ENCODE measurements around the gene MAGEA2.

DNA sequence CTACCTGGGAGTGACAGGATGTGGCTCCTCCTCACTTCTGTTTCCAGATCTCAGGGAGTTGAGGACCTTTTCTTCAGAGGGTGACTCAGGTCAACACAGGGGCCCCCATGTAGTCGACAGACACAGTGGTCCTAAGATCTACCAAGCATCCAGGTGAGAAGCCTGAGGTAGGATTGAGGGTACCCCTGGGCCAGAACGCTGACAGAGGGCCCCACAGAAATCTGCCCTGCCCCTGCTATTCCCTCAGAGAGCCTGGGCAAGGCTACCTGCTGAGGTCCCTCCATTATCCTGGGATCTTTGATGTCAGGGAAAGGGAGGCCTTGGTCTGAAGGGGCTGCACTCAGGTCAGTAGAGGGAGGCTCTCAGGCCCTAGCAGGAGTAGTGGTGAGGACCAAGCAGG lies 18.5 kb downstream of the MAGEA2 start:
- TF ChIP-seq CREB1 (IDR thresholded peaks at IDR 0.05; ENCODE audit: low read depth) (no peak), TCF12 (IDR thresholded peaks at IDR 0.05; ENCODE audit: low read depth) (no peak), YY1 (IDR thresholded peaks at IDR 0.05; ENCODE audit: low read depth) (no peak), CEBPB (IDR thresholded peaks at IDR 0.05) (no peak), TEAD4 (IDR thresholded peaks at IDR 0.05) (no peak), EP300 (IDR thresholded peaks at IDR 0.05; ENCODE audit: borderline replicate concordance) (no peak), ZBTB7A (IDR thresholded peaks at IDR 0.05; ENCODE audit: low read depth) (no peak), TAF1 (IDR thresholded peaks at IDR 0.05; ENCODE audit: low read depth) (no peak), FOXM1 (IDR thresholded peaks at IDR 0.05; ENCODE audit: borderline replicate concordance, low read depth) (no peak), RAD21 (IDR thresholded peaks at IDR 0.05; ENCODE audit: low read depth) (no peak)
- TF ChIP-seq, protein P1, sequence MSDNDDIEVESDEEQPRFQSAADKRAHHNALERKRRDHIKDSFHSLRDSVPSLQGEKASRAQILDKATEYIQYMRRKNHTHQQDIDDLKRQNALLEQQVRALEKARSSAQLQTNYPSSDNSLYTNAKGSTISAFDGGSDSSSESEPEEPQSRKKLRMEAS (IDR thresholded peaks at IDR 0.05) = no peak
- TF ChIP-seq, protein P2, sequence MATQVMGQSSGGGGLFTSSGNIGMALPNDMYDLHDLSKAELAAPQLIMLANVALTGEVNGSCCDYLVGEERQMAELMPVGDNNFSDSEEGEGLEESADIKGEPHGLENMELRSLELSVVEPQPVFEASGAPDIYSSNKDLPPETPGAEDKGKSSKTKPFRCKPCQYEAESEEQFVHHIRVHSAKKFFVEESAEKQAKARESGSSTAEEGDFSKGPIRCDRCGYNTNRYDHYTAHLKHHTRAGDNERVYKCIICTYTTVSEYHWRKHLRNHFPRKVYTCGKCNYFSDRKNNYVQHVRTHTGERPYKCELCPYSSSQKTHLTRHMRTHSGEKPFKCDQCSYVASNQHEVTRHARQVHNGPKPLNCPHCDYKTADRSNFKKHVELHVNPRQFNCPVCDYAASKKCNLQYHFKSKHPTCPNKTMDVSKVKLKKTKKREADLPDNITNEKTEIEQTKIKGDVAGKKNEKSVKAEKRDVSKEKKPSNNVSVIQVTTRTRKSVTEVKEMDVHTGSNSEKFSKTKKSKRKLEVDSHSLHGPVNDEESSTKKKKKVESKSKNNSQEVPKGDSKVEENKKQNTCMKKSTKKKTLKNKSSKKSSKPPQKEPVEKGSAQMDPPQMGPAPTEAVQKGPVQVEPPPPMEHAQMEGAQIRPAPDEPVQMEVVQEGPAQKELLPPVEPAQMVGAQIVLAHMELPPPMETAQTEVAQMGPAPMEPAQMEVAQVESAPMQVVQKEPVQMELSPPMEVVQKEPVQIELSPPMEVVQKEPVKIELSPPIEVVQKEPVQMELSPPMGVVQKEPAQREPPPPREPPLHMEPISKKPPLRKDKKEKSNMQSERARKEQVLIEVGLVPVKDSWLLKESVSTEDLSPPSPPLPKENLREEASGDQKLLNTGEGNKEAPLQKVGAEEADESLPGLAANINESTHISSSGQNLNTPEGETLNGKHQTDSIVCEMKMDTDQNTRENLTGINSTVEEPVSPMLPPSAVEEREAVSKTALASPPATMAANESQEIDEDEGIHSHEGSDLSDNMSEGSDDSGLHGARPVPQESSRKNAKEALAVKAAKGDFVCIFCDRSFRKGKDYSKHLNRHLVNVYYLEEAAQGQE (IDR thresholded peaks at IDR 0.05; ENCODE audit: low read depth) = no peak

All from Ishikawa (cell line).